ENCODE measurements around the gene ZNF74.
"Not testable (repeated sequence)": the region's sequence is repeated elsewhere in the genome, so short reads cannot be mapped to it uniquely, and the experiment has no call there.

ZNF74 gene

DNA sequence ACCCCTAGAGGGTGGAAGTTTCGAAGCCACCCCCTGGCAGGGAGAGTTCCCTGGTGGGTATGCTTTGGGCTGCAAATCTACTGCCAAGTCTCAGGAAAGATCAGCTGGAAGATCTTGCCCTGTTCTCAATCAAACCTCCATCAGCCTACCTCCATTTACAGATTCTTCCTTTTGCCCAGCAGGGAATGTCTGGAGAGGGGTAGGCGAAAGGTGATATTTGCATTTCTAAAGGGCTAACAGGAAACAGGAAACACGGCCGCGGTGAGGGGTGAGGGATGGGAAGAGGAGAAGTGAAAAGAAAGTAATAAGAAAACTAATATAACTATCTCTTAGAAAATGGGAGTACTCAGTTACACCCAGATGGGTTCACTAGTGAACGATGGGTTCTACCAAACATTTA lies 22.3 kb upstream of the ZNF74 start:
- DNase-seq (ENCODE audit: low read depth in 1 of 2, low spot score in 1 of 2); in situ Hi-C loops (cut with HindIII; ENCODE audit: low pct_unique_long_range_greater_than_20kb, low sequenced_read_pairs): not testable (repeated sequence)

DNA sequence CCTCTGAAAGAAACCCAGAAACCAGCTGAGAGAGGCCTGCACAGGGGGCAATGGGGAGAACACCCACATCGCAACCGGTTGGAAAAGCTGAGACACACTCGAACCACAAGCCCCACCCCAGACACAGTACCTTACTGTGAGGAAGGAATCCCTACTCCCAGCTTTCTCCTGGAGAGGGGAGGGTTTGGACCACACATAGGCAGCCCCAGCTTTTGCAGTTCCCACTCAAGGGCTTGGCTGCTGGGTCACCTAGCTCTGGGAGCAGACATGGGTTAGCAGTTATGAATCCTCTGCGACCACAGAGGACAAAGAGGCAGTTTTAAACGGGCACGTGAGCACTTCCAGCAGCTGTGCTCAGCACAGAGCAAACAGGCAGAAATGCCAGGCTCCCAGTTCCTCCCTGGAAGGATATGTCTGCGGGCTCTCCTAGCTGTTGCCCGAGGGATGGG lies 21.5 kb upstream of the ZNF74 start:
- DNase-seq (ENCODE audit: low read depth in 1 of 2, low spot score in 1 of 2); in situ Hi-C loops (cut with HindIII; ENCODE audit: low pct_unique_long_range_greater_than_20kb, low sequenced_read_pairs): not testable (repeated sequence)

DNA sequence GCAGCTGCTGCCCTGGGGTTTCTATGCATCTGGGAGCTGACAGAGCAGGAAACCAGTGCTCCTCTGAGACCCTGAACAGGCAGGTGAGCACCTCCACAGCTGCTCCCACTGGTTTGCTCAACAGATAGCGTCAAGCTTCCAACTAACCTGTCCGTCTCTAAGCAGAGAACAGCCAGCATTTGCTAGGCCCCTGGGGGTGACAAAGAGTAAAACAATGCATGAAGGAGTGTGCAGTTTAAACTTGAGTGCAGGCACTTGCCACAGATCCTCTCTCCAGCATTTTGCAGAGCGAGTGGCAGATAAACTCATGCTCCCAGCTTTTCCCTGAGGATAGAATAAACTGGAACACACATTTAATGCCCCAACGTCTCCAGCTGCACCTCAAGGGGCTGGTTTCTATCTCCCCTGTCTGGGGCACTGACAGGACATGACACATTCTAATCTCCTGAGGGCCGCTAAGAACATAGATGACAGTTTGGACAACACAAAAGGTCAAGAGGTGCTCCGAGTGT lies 20.7 kb upstream of the ZNF74 start:
- in situ Hi-C loops (cut with HindIII; ENCODE audit: low pct_unique_long_range_greater_than_20kb, low sequenced_read_pairs); DNase-seq (ENCODE audit: low read depth in 1 of 2, low spot score in 1 of 2): not testable (repeated sequence)

DNA sequence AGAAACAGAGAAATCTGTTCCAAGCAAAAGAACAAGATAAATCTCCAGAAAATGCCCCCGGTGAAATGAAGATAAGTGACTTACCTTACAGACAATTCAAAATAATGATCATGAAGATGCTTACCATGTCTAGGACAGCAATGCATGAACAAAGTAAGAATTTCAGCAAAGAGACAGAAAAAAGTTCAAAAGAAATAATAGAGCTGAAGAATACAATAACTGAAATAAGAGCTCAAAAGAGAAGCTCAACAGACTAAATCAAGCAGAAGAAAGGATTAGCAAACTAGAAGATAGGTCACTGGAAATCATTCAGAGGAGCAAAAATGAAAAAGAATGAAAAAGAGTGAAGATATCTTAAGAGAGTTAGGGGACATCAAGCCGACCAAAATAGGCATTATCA lies 19.8 kb upstream of the ZNF74 start:
- in situ Hi-C loops (cut with HindIII; ENCODE audit: low pct_unique_long_range_greater_than_20kb, low sequenced_read_pairs); DNase-seq (ENCODE audit: low read depth in 1 of 2, low spot score in 1 of 2): not testable (repeated sequence)

DNA sequence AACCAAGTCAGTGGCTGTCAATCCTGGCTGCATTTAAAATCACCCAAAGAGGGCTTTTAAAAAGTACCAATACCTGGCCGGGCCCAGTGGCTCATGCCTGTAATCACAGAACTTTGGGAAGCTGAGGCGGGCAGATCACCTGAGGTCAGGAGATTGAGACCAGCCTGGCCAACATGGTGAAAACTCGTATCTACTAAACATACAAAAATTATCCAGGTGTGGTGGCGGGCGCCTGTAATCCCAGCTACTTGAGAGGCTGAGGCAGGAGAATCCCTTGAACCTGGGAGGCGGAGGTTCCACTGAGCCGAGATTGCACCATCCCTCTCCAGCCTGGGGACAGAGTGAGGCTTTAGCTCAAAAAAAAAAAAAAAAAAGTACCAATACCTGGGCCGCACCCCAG lies 17.7 kb upstream of the ZNF74 start:
- DNase-seq (ENCODE audit: low read depth in 1 of 2, low spot score in 1 of 2); in situ Hi-C loops (cut with HindIII; ENCODE audit: low pct_unique_long_range_greater_than_20kb, low sequenced_read_pairs): not testable (repeated sequence)

DNA sequence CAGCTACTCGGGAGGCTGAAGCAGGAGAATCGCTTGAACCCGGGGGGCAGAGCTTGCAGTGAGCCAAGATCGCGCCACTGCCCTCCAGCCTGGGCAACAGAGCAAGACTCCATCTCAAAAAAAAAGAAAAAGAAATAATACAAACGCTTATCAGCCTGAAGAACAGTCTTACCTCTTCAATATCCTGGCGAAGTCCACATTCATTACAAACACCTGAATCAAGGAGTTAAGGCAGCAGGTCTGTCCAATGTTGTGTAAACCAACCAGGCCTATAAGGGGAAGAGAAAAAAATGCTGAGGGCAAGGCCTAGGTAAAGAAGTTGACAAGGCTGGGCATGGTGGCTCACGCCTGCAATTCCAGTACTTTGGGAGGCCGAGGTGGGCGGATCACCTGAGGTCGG lies 17.0 kb upstream of the ZNF74 start:
- in situ Hi-C loops (cut with HindIII; ENCODE audit: low pct_unique_long_range_greater_than_20kb, low sequenced_read_pairs); DNase-seq (ENCODE audit: low read depth in 1 of 2, low spot score in 1 of 2): not testable (repeated sequence)

DNA sequence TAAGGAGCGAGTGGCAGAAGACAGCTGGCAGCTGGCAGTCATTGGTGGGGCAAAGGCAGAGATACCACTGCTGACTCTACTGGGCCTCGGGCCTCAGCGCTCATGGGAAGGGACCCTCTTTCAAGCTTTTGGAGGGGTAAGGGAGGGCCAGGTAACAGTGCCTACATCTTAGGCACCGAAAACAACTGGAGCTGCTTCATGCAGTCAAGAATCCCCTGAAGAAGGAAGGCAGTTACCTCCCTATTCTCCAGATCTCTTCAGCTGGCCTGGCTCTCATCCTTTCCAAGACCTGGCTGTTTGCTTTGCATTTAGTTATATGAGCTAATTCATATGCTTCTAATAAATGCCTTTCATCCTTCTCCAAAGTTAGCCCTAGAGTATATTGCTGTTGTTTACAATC lies 15.8 kb upstream of the ZNF74 start:
- no peak for TF ChIP-seq JUND (IDR thresholded peaks at IDR 0.05; ENCODE audit: low read depth)
- in situ Hi-C loops (cut with HindIII; ENCODE audit: low pct_unique_long_range_greater_than_20kb, low sequenced_read_pairs) = no loop called here
- DNase-seq (ENCODE audit: low read depth in 1 of 2, low spot score in 1 of 2) = no peak

DNA sequence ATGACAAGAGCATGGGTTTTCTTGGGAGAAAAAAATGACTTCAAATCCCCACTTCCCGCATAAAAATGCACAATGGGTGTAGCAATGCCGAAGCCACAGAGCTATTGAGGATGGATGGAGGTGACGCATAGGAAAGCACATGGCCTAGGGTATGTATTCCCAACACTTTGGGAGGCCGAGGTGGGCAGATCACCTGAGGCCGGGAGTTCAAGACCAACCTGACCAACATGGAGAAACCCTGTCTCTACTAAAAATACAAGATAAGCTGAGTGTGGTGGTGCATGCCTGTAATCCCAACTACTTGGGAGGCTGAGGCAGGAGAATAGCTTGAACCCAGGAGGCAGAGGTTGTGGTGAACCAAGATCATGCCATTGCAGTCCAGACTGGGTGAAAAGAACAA lies 15.3 kb upstream of the ZNF74 start:
- in situ Hi-C loops (cut with HindIII; ENCODE audit: low pct_unique_long_range_greater_than_20kb, low sequenced_read_pairs); DNase-seq (ENCODE audit: low read depth in 1 of 2, low spot score in 1 of 2): not testable (repeated sequence)

DNA sequence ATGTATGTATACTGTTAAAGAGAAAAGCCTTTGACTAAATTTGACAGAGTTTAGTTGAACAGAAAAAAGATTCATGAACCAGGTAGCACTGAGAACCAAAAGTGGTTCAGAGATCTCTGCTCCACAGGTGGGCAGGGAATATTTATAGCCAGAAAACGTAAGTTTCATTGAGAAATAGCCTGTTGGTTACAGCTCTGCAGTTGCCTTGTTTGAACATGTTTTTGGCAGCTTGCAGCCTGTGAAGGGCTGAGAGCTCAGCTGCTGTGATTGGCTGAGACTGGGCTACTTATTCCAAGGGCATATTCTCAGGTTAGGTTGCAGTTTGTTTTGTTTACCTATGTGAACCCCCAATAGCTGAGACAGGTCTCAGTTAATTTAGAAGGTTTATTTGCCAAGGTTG lies 13.5 kb upstream of the ZNF74 start:
- no peak for DNase-seq (ENCODE audit: low read depth in 1 of 2, low spot score in 1 of 2)
- in situ Hi-C loops (cut with HindIII; ENCODE audit: low pct_unique_long_range_greater_than_20kb, low sequenced_read_pairs) = no loop called here
- TF ChIP-seq JUND (IDR thresholded peaks at IDR 0.05; ENCODE audit: low read depth) = no peak

DNA sequence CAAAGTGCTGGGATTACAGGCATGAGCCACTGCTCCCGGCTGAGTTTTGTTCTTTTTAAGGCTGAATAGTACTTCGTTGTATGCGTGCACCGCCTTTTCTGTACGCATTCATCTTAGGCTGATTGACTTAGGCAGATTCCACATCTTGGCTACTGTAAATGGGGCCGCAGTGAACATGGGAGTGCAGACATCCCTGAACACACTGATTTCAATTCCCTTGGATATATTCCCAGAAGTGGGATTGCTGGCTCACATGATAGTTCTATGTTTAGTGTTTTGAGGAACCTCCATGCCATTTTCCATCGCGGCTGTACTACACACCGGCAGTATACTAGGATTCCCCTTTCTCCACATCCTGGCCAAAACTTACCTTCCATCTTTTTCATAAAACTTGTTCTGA lies 10.4 kb upstream of the ZNF74 start:
- no peak for DNase-seq (ENCODE audit: low read depth in 1 of 2, low spot score in 1 of 2)
- no peak for TF ChIP-seq JUND (IDR thresholded peaks at IDR 0.05; ENCODE audit: low read depth)
- in situ Hi-C loops (cut with HindIII; ENCODE audit: low pct_unique_long_range_greater_than_20kb, low sequenced_read_pairs) = no loop called here

DNA sequence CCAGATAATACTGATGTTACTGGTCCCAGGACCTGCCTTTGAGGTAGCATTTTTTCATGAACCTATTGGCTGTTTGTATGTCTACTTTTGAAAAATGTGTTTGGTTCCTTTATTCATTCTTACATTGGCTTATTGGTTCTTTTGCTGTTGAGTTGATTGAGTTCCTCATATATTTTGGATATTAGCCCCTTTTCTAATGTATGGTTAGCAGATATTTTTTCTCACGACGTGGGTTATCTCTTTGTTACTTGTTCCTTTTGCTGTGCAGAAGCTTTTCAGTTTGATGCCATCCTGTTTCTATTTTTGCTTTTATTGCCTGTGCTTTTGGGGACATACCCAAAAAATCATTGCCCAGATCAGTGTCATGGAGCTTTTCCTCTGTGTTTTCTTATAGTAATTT lies 9.8 kb upstream of the ZNF74 start:
- no peak for DNase-seq (ENCODE audit: low read depth in 1 of 2, low spot score in 1 of 2)
- no peak for TF ChIP-seq JUND (IDR thresholded peaks at IDR 0.05; ENCODE audit: low read depth)

DNA sequence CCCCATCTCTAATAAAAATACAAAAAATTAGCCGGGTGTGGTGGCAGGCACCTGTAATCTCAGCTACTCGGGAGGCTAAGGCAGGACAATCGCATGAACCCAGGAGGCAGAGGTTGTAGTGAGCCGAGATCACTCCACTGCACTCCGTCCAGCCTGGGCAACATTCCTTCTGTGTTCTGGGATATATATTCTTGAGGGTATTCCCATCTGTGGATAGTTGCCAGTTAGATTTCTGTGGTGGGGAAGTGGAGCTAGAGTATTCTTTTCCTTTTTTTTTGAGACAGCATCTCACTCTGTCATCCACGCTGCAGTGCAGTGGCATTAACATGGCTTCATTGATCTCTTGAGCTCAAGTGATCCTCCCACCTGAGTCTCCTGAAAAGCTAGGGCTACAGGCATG lies 9.1 kb upstream of the ZNF74 start:
- in situ Hi-C loops (cut with HindIII; ENCODE audit: low pct_unique_long_range_greater_than_20kb, low sequenced_read_pairs) = no loop called here
- TF ChIP-seq JUND (IDR thresholded peaks at IDR 0.05; ENCODE audit: low read depth) = no peak

More for the DNA sequence above, 9.8 kb upstream of the ZNF74 start:
- in situ Hi-C loops (cut with HindIII; ENCODE audit: low pct_unique_long_range_greater_than_20kb, low sequenced_read_pairs) = no loop called here

DNA sequence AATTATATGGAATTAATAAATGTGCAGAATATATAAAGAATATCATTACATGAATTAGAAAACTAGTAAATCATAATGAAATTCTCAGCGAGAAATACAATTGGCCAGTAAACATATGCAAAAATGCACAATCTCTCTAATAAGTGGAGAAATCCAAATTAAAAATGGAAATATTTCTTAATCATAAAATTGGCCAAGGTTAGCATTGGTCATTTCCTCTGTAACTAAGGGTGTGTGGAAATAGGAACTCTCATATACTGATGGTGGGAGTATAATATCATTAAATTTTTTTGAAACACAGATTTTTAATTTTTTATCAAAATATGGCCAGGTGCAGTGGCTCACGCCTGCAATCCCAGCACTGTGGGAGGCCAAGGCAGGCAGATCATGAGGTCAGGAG lies 7.6 kb upstream of the ZNF74 start:
- in situ Hi-C loops (cut with HindIII; ENCODE audit: low pct_unique_long_range_greater_than_20kb, low sequenced_read_pairs) = no loop called here
- TF ChIP-seq JUND (IDR thresholded peaks at IDR 0.05; ENCODE audit: low read depth) = no peak

More for the DNA sequence above, 9.1 kb upstream of the ZNF74 start:
- no peak for DNase-seq (ENCODE audit: low read depth in 1 of 2, low spot score in 1 of 2)

DNA sequence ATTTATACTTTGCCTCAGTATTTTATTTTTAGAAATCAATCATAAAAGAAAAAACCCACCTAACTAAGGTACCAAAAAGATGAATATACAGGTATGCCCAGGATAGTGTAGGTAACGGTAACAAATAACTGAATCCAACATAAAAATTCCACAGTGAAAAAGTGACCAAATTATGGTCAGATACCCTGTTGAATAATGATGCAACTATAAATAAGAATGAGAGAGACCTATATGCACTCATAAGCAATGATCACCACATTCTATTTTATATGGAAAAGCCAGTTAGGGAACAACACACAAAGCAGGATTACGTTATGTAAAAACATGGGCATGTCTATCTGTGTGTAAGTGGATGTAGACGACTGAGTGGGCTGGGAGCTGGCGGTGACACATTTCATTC lies 7.0 kb upstream of the ZNF74 start:
- TF ChIP-seq JUND (IDR thresholded peaks at IDR 0.05; ENCODE audit: low read depth) = no peak
- in situ Hi-C loops (cut with HindIII; ENCODE audit: low pct_unique_long_range_greater_than_20kb, low sequenced_read_pairs) = no loop called here
- DNase-seq (ENCODE audit: low read depth in 1 of 2, low spot score in 1 of 2) = no peak

More for the DNA sequence above, 7.6 kb upstream of the ZNF74 start:
- no peak for DNase-seq (ENCODE audit: low read depth in 1 of 2, low spot score in 1 of 2)

DNA sequence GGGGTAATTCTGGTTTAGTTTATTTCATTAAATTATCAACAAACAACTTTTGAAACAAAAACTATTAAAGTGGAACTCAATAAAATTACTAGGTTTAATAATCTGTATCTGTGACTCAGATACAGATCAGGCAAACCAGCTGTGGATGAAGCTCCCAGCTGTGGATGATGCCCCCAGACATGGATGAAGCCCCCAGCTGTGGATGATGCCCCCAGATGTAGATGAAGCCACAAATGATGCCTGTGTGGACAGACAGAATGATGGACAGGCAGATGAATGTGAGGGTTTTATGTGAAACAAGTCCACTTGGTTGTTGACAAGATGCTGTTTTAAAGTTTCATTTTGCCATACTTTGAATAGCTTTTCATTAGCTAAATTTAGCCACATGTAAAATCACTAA lies 5.8 kb upstream of the ZNF74 start:
- in situ Hi-C loops (cut with HindIII; ENCODE audit: low pct_unique_long_range_greater_than_20kb, low sequenced_read_pairs) = no loop called here
- no peak for DNase-seq (ENCODE audit: low read depth in 1 of 2, low spot score in 1 of 2)
- TF ChIP-seq JUND (IDR thresholded peaks at IDR 0.05; ENCODE audit: low read depth) = no peak
